ENCODE measurements around the gene PTER.

DNA sequence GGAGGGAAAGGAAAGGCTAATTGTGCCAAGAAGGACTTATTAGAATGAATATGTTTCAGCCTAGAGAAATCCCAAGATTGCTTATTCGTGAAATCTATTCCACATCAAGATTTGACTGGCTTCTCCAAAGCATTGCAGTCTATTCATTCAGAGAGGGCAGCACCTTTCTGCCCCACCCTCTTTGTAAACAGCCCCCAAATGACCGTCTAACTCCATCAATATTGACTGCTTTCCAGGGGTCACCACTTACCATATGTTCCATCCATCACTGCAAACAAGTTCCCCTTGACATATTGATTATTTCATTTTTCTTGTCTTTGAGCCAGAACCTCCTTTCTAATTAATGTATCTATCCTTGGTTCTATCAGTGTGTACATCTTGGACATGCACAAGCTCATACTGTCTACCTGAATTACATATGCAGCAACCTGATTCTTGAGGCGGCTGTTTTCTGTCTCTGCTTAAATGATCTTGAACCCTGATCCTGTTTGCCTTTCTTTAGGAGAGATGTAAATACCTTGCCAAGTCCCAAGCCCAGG lies 44.2 kb upstream of the PTER start:
- TF ChIP-seq EZH2 (IDR thresholded peaks at IDR 0.05), result no peak
- TF ChIP-seq POLR2AphosphoS5 (IDR thresholded peaks at IDR 0.05; ENCODE audit: borderline replicate concordance, low read depth, low read length), result no peak
- no peak for TF ChIP-seq FOXP2 (optimal IDR thresholded peaks at IDR 0.05; ENCODE audit: control extremely low read depth, extremely low read length, insufficient read depth)
